GM12878 (cell line): ENCODE results near the gene FBXO15.

Experiments used
- ASH2L ChIP-seq: fragments of 300-600, 200-600 bp; sonication (generic); IDR thresholded peaks from 2 replicates; pipeline ENCODE4 v1.6.1; 2017; ENCODE audit warnings: low read depth, mild to moderate bottlenecking, borderline replicate concordance
- CHD2 ChIP-seq: IDR thresholded peaks from 2 replicates; pipeline ENCODE4 v1.6.1; 2011; ENCODE audit warnings: low read depth, low read length, improper control_type of control experiment, borderline replicate concordance

DNA sequence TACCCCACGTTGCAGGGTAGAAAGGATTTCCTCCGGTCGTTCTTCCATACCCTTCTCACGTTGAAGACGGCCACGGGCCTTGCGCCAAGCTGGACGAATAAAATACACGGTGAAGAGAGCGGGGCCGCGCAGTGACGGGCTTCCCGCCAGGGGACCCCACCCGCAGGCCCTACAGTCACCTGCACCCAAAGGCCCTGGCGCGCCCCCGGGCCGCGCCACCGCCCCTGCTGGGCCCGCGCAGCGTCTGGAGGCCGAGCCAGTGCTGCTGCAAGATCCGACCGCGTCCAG is 199 bp downstream of the FBXO15 start:
- no peak for TF ChIP-seq ASH2L
- TF ChIP-seq CHD2 = no peak
